ENCODE measurements around the gene DOK5. TPM values are rescaled to one million over a fixed set of nuclear protein-coding genes. Genes with fewer than 3 reads are reported as not detected.

Gene DOK5
- total RNA-seq, 1 experiment from 2014 or later: not detected

GRCh38 chr20:54543369-54543768 lies 68.0 kb downstream of the DOK5 start:
- Histone ChIP-seq H3K4me3 (ENCODE audit: low read depth, low read length) (no peak overlapping the region), H3K4me1 (no peaks in the 10 kb centered on the region), H3K27me3 (replicated peaks; ENCODE audit: control insufficient read depth, insufficient read depth, low read length) (no peaks in the 10 kb centered on the region), H3K9me3 (peaks cover 2% of the 10 kb centered on the region; the same call in 1 of the 2 replicates), H3K36me3 (ENCODE audit: control insufficient read depth, insufficient read depth, low read length) (no peaks in the 10 kb centered on the region)
- no peak overlapping the region for H3K27ac Mint-ChIP-seq (ENCODE audit: unreplicated experiment)
- no peak overlapping the region for H3K4me3 Mint-ChIP-seq (ENCODE audit: unreplicated experiment)
- intact Hi-C loops (cut with micrococcal nuclease; ENCODE audit: unreplicated experiment): no loop called here
- ChIA-PET CTCF (no interaction called here), POLR2A (no interaction called here)
- peaks cover 3% of the 10 kb centered on the region for H3K9me3 Mint-ChIP-seq (ENCODE audit: unreplicated experiment)
- DNase-seq: no peak
- BruUV-seq (replicated peaks): no TSS peak
- no peaks in the 10 kb centered on the region for H3K36me3 Mint-ChIP-seq (ENCODE audit: insufficient read depth, unreplicated experiment)
- no peaks in the 10 kb centered on the region for H3K4me1 Mint-ChIP-seq (ENCODE audit: low read depth, unreplicated experiment)
- TF ChIP-seq CTCF (IDR thresholded peaks at IDR 0.05; ENCODE audit: insufficient read depth in 1 of 2, low read depth in 1 of 2, low read length in 1 of 2, severe bottlenecking in 1 of 2, unreplicated experiment in 1 of 2): no peak
- peaks cover 7% of the 10 kb centered on the region for H3K27me3 Mint-ChIP-seq (ENCODE audit: insufficient read depth, unreplicated experiment)

- ChIA-PET CTCF (no interaction called here), POLR2A (no interaction called here)
- Histone ChIP-seq H3K4me3 (ENCODE audit: low read depth, low read length) (no peak overlapping the region), H3K9me3 (no peaks in the 10 kb centered on the region), H3K4me1 (no peaks in the 10 kb centered on the region), H3K36me3 (ENCODE audit: control insufficient read depth, insufficient read depth, low read length) (no peaks in the 10 kb centered on the region), H3K27me3 (replicated peaks; ENCODE audit: control insufficient read depth, insufficient read depth, low read length) (no peaks in the 10 kb centered on the region)
- H3K27me3 Mint-ChIP-seq (ENCODE audit: insufficient read depth, unreplicated experiment): peaks cover 14% of the 10 kb centered on the region
- no peaks in the 10 kb centered on the region for H3K9me3 Mint-ChIP-seq (ENCODE audit: unreplicated experiment)
- H3K36me3 Mint-ChIP-seq (ENCODE audit: insufficient read depth, unreplicated experiment): no peaks in the 10 kb centered on the region
- H3K27ac Mint-ChIP-seq (ENCODE audit: unreplicated experiment): no peak overlapping the region
- no peak for DNase-seq
- intact Hi-C loops (cut with micrococcal nuclease; ENCODE audit: unreplicated experiment): no loop called here
- no peaks in the 10 kb centered on the region for H3K4me1 Mint-ChIP-seq (ENCODE audit: low read depth, unreplicated experiment)
- TF ChIP-seq CTCF (IDR thresholded peaks at IDR 0.05; ENCODE audit: insufficient read depth in 1 of 2, low read depth in 1 of 2, low read length in 1 of 2, severe bottlenecking in 1 of 2, unreplicated experiment in 1 of 2): no peak
- no peak overlapping the region for H3K4me3 Mint-ChIP-seq (ENCODE audit: unreplicated experiment)
- no TSS peak for BruUV-seq (replicated peaks)
Measured at GRCh38 chr20:54545676-54546358, 70.4 kb downstream of the DOK5 start.

GRCh38 chr20:54548849-54549248 lies 73.5 kb downstream of the DOK5 start:
- Mint-ChIP-seq H3K27me3 (ENCODE audit: insufficient read depth, unreplicated experiment) (peaks cover 14% of the 10 kb centered on the region), H3K4me3 (ENCODE audit: unreplicated experiment) (no peak overlapping the region)
- BruUV-seq (replicated peaks): no TSS peak

More at GRCh38 chr20:54548849-54549248, 73.5 kb downstream of the DOK5 start:
- Mint-ChIP-seq H3K36me3 (ENCODE audit: insufficient read depth, unreplicated experiment) (no peaks in the 10 kb centered on the region), H3K4me1 (ENCODE audit: low read depth, unreplicated experiment) (no peaks in the 10 kb centered on the region), H3K9me3 (ENCODE audit: unreplicated experiment) (no peaks in the 10 kb centered on the region), H3K27ac (ENCODE audit: unreplicated experiment) (no peak overlapping the region)
- no peak for DNase-seq
- POLR2A ChIA-PET: no interaction called here
- CTCF ChIA-PET: no interaction called here
- Histone ChIP-seq H3K9me3 (no peaks in the 10 kb centered on the region), H3K4me1 (no peaks in the 10 kb centered on the region), H3K4me3 (ENCODE audit: low read depth, low read length) (no peak overlapping the region), H3K36me3 (ENCODE audit: control insufficient read depth, insufficient read depth, low read length) (no peaks in the 10 kb centered on the region), H3K27me3 (replicated peaks; ENCODE audit: control insufficient read depth, insufficient read depth, low read length) (no peaks in the 10 kb centered on the region)
- intact Hi-C loops (cut with micrococcal nuclease; ENCODE audit: unreplicated experiment): no loop called here
- TF ChIP-seq CTCF (IDR thresholded peaks at IDR 0.05; ENCODE audit: insufficient read depth in 1 of 2, low read depth in 1 of 2, low read length in 1 of 2, severe bottlenecking in 1 of 2, unreplicated experiment in 1 of 2): no peak
